ENCODE results near the gene NDST1. TPM values are rescaled to one million over a fixed set of nuclear protein-coding genes. Genes with fewer than 3 reads are reported as not detected.

Gene NDST1
- polyA plus RNA-seq, 1 donor (not counting 4 experiments of a cell fraction or from before 2014, with no cell fraction given) = 24.9 TPM

DNA sequence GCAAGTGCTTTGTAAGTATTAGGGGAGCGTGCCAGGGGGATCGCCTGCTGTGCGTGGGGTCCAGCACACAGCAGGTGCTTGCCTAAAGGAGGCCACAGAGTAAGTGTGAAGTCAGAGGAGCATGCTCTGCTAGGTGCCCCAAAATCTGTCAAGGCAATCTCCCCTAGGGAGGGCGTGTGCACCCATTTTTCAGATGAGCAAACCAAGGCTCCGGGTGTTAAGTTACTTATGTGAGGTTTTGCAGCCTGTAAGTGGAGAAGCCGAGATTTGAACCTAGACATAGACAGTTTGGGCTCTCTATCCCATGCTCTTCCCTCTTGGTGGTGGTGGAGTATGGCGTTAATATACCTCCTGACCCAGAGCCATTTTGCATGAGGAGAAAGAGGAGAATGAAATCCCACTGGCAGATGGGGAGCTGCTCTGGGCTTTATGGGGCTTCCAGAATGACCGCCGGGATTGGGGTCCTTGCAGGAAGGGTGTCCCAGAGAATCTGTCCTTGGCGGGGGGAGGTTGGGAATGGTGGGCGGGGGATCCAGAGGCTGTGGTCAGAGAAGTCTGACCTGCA lies 14.1 kb downstream of the NDST1 start:
- DNase-seq (ENCODE audit: low read depth, low spot score) (no peak), FAIRE-seq (peak; percentile 23)
- H3K4me1 ChIP-seq (ENCODE audit: control insufficient read depth, extremely low read depth, insufficient read depth, low read length) = peaks cover 35% of the 10 kb centered on the region
- H3K79me2 ChIP-seq (ENCODE audit: control insufficient read depth, insufficient read depth, low read length) = peaks cover 78% of the 10 kb centered on the region
- no peak overlapping the region for H3K9ac ChIP-seq (ENCODE audit: control insufficient read depth, extremely low read depth, insufficient read depth, low read length)
- H3K9me1 ChIP-seq (ENCODE audit: control insufficient read depth, extremely low read depth, insufficient read depth, low read length) = peaks cover 7% of the 10 kb centered on the region
- H3K36me3 ChIP-seq (ENCODE audit: control insufficient read depth in 2 of 2, extremely low read depth in 1 of 2, insufficient read depth in 2 of 2, low read length in 2 of 2) = peaks cover 23 to 25% of the 10 kb centered on the region in 2 experiments
- dilution Hi-C loops (cut with MboI; ENCODE audit: extremely low pct_ligation_motif_present, low sequenced_read_pairs) = no loop called here
- H4K20me1 ChIP-seq (ENCODE audit: control insufficient read depth, extremely low read depth, insufficient read depth, low read length) = peaks cover 10% of the 10 kb centered on the region
- H3K4me2 ChIP-seq (ENCODE audit: control insufficient read depth, extremely low read depth, insufficient read depth, low read depth, low read length) = no peak overlapping the region
- no peaks in the 10 kb centered on the region for H3K9me3 ChIP-seq (ENCODE audit: control insufficient read depth, low read depth, low read length)
- no peaks in the 10 kb centered on the region for H3K27me3 ChIP-seq (ENCODE audit: control insufficient read depth, extremely low read depth, insufficient read depth, low read length)
- H2AFZ ChIP-seq (ENCODE audit: control insufficient read depth, low read length) = no peak overlapping the region
- TF ChIP-seq, protein P1, sequence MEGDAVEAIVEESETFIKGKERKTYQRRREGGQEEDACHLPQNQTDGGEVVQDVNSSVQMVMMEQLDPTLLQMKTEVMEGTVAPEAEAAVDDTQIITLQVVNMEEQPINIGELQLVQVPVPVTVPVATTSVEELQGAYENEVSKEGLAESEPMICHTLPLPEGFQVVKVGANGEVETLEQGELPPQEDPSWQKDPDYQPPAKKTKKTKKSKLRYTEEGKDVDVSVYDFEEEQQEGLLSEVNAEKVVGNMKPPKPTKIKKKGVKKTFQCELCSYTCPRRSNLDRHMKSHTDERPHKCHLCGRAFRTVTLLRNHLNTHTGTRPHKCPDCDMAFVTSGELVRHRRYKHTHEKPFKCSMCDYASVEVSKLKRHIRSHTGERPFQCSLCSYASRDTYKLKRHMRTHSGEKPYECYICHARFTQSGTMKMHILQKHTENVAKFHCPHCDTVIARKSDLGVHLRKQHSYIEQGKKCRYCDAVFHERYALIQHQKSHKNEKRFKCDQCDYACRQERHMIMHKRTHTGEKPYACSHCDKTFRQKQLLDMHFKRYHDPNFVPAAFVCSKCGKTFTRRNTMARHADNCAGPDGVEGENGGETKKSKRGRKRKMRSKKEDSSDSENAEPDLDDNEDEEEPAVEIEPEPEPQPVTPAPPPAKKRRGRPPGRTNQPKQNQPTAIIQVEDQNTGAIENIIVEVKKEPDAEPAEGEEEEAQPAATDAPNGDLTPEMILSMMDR (optimal IDR thresholded peaks at IDR 0.05 in 1 of 3, IDR thresholded peaks at IDR 0.05 in 1 of 3, conservative IDR thresholded peaks at IDR 0.05 in 1 of 3; ENCODE audit: extremely low read depth in 1 of 3, insufficient read depth in 2 of 3, low read length in 3 of 3) = no peak
- TF ChIP-seq EZH2 (IDR thresholded peaks at IDR 0.05; ENCODE audit: low read length) = no peak
- H3K4me3 ChIP-seq (ENCODE audit: control insufficient read depth in 2 of 3, extremely low read depth in 1 of 3, insufficient read depth in 2 of 3, low read depth in 1 of 3, low read length in 3 of 3) = no peak overlapping the region
- H3K27ac ChIP-seq (ENCODE audit: control insufficient read depth, insufficient read depth, low read length) = no peak overlapping the region

DNA sequence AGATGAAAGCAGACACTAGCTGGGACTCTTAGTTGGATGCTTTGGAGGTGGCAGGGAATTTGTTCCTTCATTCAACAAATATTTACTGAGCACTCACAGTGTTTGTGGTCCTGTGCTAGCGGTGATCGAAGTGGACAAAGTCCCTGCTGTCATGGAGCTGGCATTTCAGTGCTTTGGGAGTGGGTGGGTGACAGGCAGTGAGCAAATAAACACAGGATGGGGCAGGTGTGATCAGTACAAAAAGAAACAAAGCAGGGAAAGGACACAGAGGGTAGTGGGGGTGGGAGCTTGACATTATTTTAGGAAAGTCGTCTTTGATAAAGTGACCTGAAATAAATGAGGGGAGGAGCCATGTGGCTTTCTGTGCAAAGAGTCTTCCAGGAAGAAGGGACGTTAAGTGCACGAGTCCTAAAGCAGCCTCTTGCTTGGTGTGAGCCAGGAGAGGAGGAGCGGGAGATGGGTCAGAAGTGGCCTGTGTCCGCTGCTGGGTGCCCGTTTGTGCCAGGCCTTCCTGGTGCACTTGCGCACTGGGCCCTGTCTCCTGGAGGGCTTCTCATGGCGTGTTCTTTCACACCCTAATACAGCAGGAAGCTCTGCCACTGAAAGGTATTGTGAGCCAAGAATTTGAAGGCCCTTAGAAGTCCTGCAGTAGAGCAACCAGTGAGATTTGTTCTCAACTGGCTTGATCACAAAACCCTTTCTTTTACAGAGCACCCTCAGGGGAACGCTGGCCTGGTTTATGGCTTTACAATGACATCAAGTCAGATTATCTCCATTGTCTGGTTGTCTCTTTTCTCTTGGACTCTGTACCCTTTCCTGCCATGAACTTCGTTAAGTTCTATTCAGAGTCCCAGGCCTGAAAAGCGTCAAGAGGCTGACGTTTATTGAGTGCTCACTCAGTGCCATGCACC lies 14.8 kb downstream of the NDST1 start:
- Histone ChIP-seq H2AFZ (ENCODE audit: control insufficient read depth, low read length) (no peak overlapping the region), H3K9ac (ENCODE audit: control insufficient read depth, extremely low read depth, insufficient read depth, low read length) (no peak overlapping the region), H3K4me3 (ENCODE audit: control insufficient read depth in 2 of 3, extremely low read depth in 1 of 3, insufficient read depth in 2 of 3, low read depth in 1 of 3, low read length in 3 of 3) (no peak overlapping the region), H3K9me1 (ENCODE audit: control insufficient read depth, extremely low read depth, insufficient read depth, low read length) (peaks cover 4% of the 10 kb centered on the region), H3K4me1 (ENCODE audit: control insufficient read depth, extremely low read depth, insufficient read depth, low read length) (peaks cover 28% of the 10 kb centered on the region), H3K36me3 (ENCODE audit: control insufficient read depth in 2 of 2, extremely low read depth in 1 of 2, insufficient read depth in 2 of 2, low read length in 2 of 2) (peaks cover 25 to 28% of the 10 kb centered on the region in 2 experiments), H4K20me1 (ENCODE audit: control insufficient read depth, extremely low read depth, insufficient read depth, low read length) (peaks cover 6% of the 10 kb centered on the region), H3K27me3 (ENCODE audit: control insufficient read depth, extremely low read depth, insufficient read depth, low read length) (no peaks in the 10 kb centered on the region), H3K4me2 (ENCODE audit: control insufficient read depth, extremely low read depth, insufficient read depth, low read depth, low read length) (no peak overlapping the region), H3K9me3 (ENCODE audit: control insufficient read depth, low read depth, low read length) (no peaks in the 10 kb centered on the region), H3K27ac (ENCODE audit: control insufficient read depth, insufficient read depth, low read length) (no peak overlapping the region), H3K79me2 (ENCODE audit: control insufficient read depth, insufficient read depth, low read length) (peaks cover 84% of the 10 kb centered on the region)
- dilution Hi-C loops (cut with MboI; ENCODE audit: extremely low pct_ligation_motif_present, low sequenced_read_pairs) = no loop called here
- DNase-seq (ENCODE audit: low read depth, low spot score) (no peak), FAIRE-seq (peak; percentile 29)
- TF ChIP-seq EZH2 (IDR thresholded peaks at IDR 0.05; ENCODE audit: low read length) = no peak
- TF ChIP-seq, protein P1 (optimal IDR thresholded peaks at IDR 0.05 in 1 of 3, IDR thresholded peaks at IDR 0.05 in 1 of 3, conservative IDR thresholded peaks at IDR 0.05 in 1 of 3; ENCODE audit: extremely low read depth in 1 of 3, insufficient read depth in 2 of 3, low read length in 3 of 3) = no peak
